Measurements from ENCODE around the gene TTC3.

The TTC3 gene

DNA sequence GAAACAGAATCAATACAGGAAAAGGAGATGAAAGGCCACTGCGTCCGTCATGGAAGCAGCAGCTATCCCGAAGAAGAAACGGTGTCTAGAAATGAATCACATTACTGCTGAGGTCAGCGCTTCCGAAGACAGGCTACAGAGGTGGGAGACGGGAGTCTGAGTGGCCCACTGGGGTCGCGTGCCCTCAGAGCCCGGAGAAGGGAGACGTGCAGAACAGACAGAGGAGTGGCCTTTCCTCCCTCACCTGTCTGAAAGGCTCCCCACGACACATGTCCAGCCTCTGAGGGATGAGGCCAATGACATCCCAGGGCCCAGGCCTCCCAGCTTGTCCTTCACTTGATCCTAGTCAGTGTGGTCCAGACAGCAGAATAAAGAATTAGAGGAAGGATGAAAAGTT lies 158.2 kb downstream of the TTC3 start:
- DNase-seq (ENCODE audit: low read depth, low spot score), result no peak
- no peak overlapping the region for H3K4me3 ChIP-seq (ENCODE audit: low read length)

GRCh38 chr21:37231671-37232070 lies 158.6 kb downstream of the TTC3 start:
- no peak overlapping the region for H3K4me3 ChIP-seq (ENCODE audit: low read length)

GRCh38 chr21:37232274-37233018 lies 159.4 kb downstream of the TTC3 start:
- DNase-seq (ENCODE audit: low read depth, low spot score), result no peak
- H3K4me3 ChIP-seq (ENCODE audit: low read length), result no peak overlapping the region

More at GRCh38 chr21:37231671-37232070, 158.6 kb downstream of the TTC3 start:
- no peak for DNase-seq (ENCODE audit: low read depth, low spot score)

GRCh38 chr21:37233551-37234146 lies 160.6 kb downstream of the TTC3 start:
- no peak overlapping the region for H3K4me3 ChIP-seq (ENCODE audit: low read length)
- DNase-seq (ENCODE audit: low read depth, low spot score), result no peak

- H3K4me3 ChIP-seq (ENCODE audit: low read length), result no peak overlapping the region
- DNase-seq (ENCODE audit: low read depth, low spot score), result no peak
These were observed 164.3 kb downstream of the TTC3 start for GRCh38 chr21:37237346-37237745.

DNA sequence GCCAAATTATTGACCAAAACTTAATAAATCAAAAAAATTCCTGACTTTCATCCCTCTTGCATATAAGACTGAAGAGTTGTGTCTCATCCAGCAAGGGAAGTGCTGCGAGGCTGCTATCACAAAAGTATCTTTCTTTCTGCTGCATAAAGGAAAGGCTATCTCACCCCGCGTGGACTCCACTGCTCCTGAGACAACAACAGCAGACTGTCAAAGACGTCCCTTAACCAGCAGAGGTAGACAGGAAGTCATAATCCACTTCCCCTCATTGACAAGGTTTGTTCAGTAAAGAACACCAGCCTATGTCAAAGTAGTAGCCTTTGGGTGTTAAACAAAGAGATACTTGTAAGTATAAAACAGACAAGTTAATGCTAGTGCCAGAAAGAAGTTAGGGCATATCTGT lies 164.7 kb downstream of the TTC3 start:
- H3K4me3 ChIP-seq (ENCODE audit: low read length), result no peak overlapping the region
- DNase-seq (ENCODE audit: low read depth, low spot score), result no peak

- no peak overlapping the region for H3K4me3 ChIP-seq (ENCODE audit: low read length)
- DNase-seq (ENCODE audit: low read depth, low spot score), result no peak
These were observed 167.9 kb downstream of the TTC3 start for GRCh38 chr21:37240978-37241377.

GRCh38 chr21:37241426-37241825 lies 168.4 kb downstream of the TTC3 start:
- H3K4me3 ChIP-seq (ENCODE audit: low read length), result no peak overlapping the region
- no peak for DNase-seq (ENCODE audit: low read depth, low spot score)

DNA sequence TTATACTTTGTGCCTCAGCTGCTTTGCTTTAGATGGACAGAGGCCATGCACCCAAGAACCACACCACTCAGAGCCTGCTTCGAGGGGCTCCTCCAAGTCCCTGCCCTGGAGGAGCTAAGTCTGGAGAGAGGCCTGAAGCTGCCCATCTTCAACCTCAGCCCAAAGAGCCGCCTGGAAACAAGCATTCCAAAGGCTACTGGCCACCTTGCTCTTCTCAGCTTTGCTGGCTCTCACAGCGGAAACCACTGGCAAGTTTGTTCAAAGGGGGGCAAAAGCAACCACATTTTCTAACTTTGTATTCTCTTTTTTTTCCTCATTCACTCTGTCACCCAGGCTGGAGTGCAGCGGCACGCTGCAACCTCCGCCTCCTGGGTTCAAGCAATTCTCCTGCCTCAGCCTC lies 170.9 kb downstream of the TTC3 start:
- no peak overlapping the region for H3K4me3 ChIP-seq (ENCODE audit: low read length)
- DNase-seq (ENCODE audit: low read depth, low spot score), result no peak

- H3K4me3 ChIP-seq (ENCODE audit: low read length), result no peak overlapping the region
- DNase-seq (ENCODE audit: low read depth, low spot score), result no peak
These were observed 171.5 kb downstream of the TTC3 start for GRCh38 chr21:37244501-37245095.

DNA sequence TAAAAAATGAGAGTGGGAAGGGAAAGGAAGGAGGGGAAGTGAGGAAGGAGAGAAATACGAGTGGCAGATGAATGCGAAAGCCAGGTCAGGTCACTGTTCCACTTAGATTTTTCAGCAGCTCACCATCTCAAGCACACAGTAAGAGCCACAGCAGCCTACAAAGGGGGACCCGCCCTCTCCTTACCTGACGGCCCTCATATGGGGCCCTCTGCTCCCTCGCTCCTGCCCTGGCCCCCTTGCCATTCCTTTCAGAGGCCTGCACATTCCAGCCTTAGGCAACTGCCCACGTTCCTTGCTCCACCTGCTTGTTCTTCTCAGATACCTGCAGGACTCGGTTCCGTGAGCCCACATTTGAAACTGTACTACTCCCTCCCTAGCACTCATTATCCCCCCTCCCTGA lies 172.1 kb downstream of the TTC3 start:
- DNase-seq (ENCODE audit: low read depth, low spot score), result no peak
- no peak overlapping the region for H3K4me3 ChIP-seq (ENCODE audit: low read length)

- H3K4me3 ChIP-seq (ENCODE audit: low read length), result no peak overlapping the region
- no peak for DNase-seq (ENCODE audit: low read depth, low spot score)
These were observed 175.2 kb downstream of the TTC3 start for GRCh38 chr21:37248298-37248697.

DNA sequence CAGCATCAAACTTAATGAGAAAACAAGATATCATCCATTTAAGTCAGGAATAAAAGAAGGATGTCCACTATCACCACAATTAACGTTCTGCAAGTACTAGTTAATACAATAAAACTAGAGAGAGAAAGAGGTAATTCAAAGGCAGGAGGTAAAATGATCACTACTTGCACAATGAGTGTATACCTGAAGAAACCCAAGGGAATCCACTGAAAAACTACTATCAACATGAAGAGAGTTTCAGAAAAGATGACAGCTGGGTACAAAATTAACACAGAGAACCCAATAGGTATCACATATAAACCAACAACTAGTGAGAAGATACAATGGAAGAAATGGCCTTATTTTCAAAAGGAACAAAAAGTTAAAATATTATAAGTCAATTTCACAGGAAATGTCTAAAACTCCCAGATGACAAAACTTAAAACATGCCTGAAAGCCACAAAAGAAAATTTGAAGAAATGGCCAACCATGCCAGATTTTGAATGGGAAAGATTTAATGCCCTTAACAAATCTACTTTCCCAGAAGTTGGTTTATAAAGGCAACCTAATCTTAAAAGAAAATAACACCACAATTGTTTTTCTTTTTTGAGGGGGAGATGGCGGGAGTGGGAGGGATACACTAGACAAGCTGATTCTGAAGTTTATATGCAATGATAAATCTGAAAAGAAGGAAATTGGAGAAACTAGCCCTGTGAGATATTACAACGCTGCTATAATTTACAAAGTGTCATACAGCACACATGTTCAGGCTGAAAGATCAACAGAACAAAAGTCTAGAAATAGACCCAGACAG lies 176.3 kb downstream of the TTC3 start:
- no peak overlapping the region for H3K4me3 ChIP-seq (ENCODE audit: low read length)
- DNase-seq (ENCODE audit: low read depth, low spot score), result no peak

DNA sequence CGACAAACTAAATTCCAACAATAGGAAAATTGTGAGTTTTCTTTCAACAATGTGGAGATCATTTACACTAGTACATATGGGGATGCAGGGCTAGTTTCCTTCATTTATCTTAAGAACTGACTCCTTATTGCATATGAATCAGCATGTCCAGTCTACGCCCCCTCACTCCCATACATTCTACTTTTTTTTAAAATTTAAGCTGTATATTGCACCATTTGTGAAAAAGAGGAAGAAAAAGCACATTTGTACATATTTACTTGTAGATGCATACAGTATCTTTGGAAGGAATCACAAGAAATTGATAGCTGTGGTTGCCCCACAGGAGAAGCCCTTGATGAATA lies 178.2 kb downstream of the TTC3 start:
- DNase-seq (ENCODE audit: low read depth, low spot score), result no peak
- no peak overlapping the region for H3K4me3 ChIP-seq (ENCODE audit: low read length)
